ENCODE data around the gene PRUNE2.
A peak's percentile ranks its signal among the peaks of the same experiment; 100 is the strongest.

Gene PRUNE2

GRCh38 chr9:76707510-76707909, 198.4 kb downstream of the PRUNE2 start:
- DNase-seq = no peak
- peaks cover 18% of the 10 kb centered on the region for H3K36me3 ChIP-seq
- no peaks in the 10 kb centered on the region for H3K9me3 ChIP-seq
- H3K4me1 ChIP-seq = no peaks in the 10 kb centered on the region
- no peaks in the 10 kb centered on the region for H3K27me3 ChIP-seq
- no peak overlapping the region for H3K4me3 ChIP-seq (ENCODE audit: low read depth, low read length)
- no peak for TF ChIP-seq CTCF (IDR thresholded peaks at IDR 0.05; ENCODE audit: low read depth, low read length)

GRCh38 chr9:76704593-76705204, 201.2 kb downstream of the PRUNE2 start:
- Histone ChIP-seq H3K36me3 (peaks cover 18% of the 10 kb centered on the region), H3K4me1 (no peaks in the 10 kb centered on the region), H3K27me3 (no peaks in the 10 kb centered on the region), H3K4me3 (ENCODE audit: low read depth, low read length) (no peak overlapping the region), H3K9me3 (no peaks in the 10 kb centered on the region)
- peak; percentile 76 for TF ChIP-seq CTCF (IDR thresholded peaks at IDR 0.05; ENCODE audit: low read depth, low read length)
- peak; percentile 33 for DNase-seq

GRCh38 chr9:76703270-76703669, 202.6 kb downstream of the PRUNE2 start:
- no peak for DNase-seq
- TF ChIP-seq CTCF (IDR thresholded peaks at IDR 0.05; ENCODE audit: low read depth, low read length) = no peak
- no peak overlapping the region for H3K4me3 ChIP-seq (ENCODE audit: low read depth, low read length)

GRCh38 chr9:76701441-76702039, 204.4 kb downstream of the PRUNE2 start:
- H3K4me1 ChIP-seq = no peaks in the 10 kb centered on the region
- H3K36me3 ChIP-seq = peaks cover 10% of the 10 kb centered on the region
- H3K27me3 ChIP-seq = no peaks in the 10 kb centered on the region
- no peak overlapping the region for H3K4me3 ChIP-seq (ENCODE audit: low read depth, low read length)
- H3K9me3 ChIP-seq = no peaks in the 10 kb centered on the region
- TF ChIP-seq CTCF (IDR thresholded peaks at IDR 0.05; ENCODE audit: low read depth, low read length) = no peak
- no peak for DNase-seq

More at GRCh38 chr9:76703270-76703669, 202.6 kb downstream of the PRUNE2 start:
- H3K4me1 ChIP-seq = no peaks in the 10 kb centered on the region
- H3K9me3 ChIP-seq = no peaks in the 10 kb centered on the region
- peaks cover 12% of the 10 kb centered on the region for H3K36me3 ChIP-seq
- H3K27me3 ChIP-seq = no peaks in the 10 kb centered on the region

- no peaks in the 10 kb centered on the region for H3K4me1 ChIP-seq
- H3K36me3 ChIP-seq = peaks cover 10% of the 10 kb centered on the region
- no peak for DNase-seq
- no peaks in the 10 kb centered on the region for H3K9me3 ChIP-seq
- no peak for TF ChIP-seq CTCF (IDR thresholded peaks at IDR 0.05; ENCODE audit: low read depth, low read length)
- no peaks in the 10 kb centered on the region for H3K27me3 ChIP-seq
- no peak overlapping the region for H3K4me3 ChIP-seq (ENCODE audit: low read depth, low read length)
These were observed 205.0 kb downstream of the PRUNE2 start for GRCh38 chr9:76700916-76701315.

- TF ChIP-seq CTCF (IDR thresholded peaks at IDR 0.05; ENCODE audit: low read depth, low read length) = no peak
- Histone ChIP-seq H3K27me3 (no peaks in the 10 kb centered on the region), H3K9me3 (no peaks in the 10 kb centered on the region), H3K36me3 (peaks cover 10% of the 10 kb centered on the region), H3K4me1 (no peaks in the 10 kb centered on the region), H3K4me3 (ENCODE audit: low read depth, low read length) (no peak overlapping the region)
- DNase-seq = no peak
These were observed 205.9 kb downstream of the PRUNE2 start for GRCh38 chr9:76699971-76700370.

All from BE2C (cell line).